ENCODE measurements around the gene LGR6. TPM values are rescaled to one million over a fixed set of nuclear protein-coding genes. Genes with fewer than 3 reads are reported as not detected.

LGR6 gene
- total RNA-seq, 1 experiment from 2014 or later = 1.0 TPM

- H2AFZ ChIP-seq (ENCODE audit: low read length) = no peak overlapping the region
- no peak overlapping the region for H4K8ac ChIP-seq (replicated peaks; ENCODE audit: insufficient read length, low read depth, low read length)
- no peak overlapping the region for H3K27ac ChIP-seq (ENCODE audit: insufficient read length, low read depth, low read length)
- H3K4me3 Mint-ChIP-seq = no peak overlapping the region
- H4K91ac ChIP-seq (ENCODE audit: insufficient read length, low read depth, low read length) = no peak overlapping the region
- H3K4ac ChIP-seq (ENCODE audit: low read depth, low read length) = no peak overlapping the region
- H3K9me3 ChIP-seq (ENCODE audit: control insufficient read depth, low read depth, low read length) = no peaks in the 10 kb centered on the region
- H3K23me2 ChIP-seq (ENCODE audit: insufficient read length, low read depth, low read length, poor library complexity, severe bottlenecking) = no peaks in the 10 kb centered on the region
- no peaks in the 10 kb centered on the region; a peak in 1 of 5 replicates for H3K9me3 Mint-ChIP-seq
- H3K27ac Mint-ChIP-seq = peak overlapping the region in 2 of 3 experiments; percentile 20 to 75; a peak in 2 of 7 replicates
- H3K14ac ChIP-seq (ENCODE audit: insufficient read depth, low read length) = no peak overlapping the region; the same call in 1 of the 2 replicates
- no peak overlapping the region for H2BK5ac ChIP-seq (ENCODE audit: insufficient read length, low read length)
- H3K18ac ChIP-seq (ENCODE audit: insufficient read length, low read depth, low read length) = no peak overlapping the region
- no peak overlapping the region for H3T11ph ChIP-seq (ENCODE audit: low read length)
- H4K20me1 ChIP-seq (ENCODE audit: control insufficient read depth, insufficient read depth, insufficient read length) = no peaks in the 10 kb centered on the region
- no peak for DNase-seq
- H3K27me3 ChIP-seq (ENCODE audit: insufficient read depth, low read length) = no peaks in the 10 kb centered on the region
- H2BK120ac ChIP-seq (ENCODE audit: low read depth, low read length, poor library complexity, severe bottlenecking) = no peak overlapping the region
- H3K27me3 Mint-ChIP-seq (ENCODE audit: low read depth) = peaks cover 8% of the 10 kb centered on the region
- H2BK15ac ChIP-seq (ENCODE audit: low read depth, low read length) = no peak overlapping the region
- no peak overlapping the region for H2BK12ac ChIP-seq (ENCODE audit: insufficient read length, low read depth, low read length)
- H3K4me1 Mint-ChIP-seq = peaks cover 12 to 18% of the 10 kb centered on the region in 2 experiments
- TF ChIP-seq CTCF (conservative IDR thresholded peaks at IDR 0.05) = no peak
- H3K4me1 ChIP-seq (ENCODE audit: insufficient read depth, low read length) = peaks cover 3% of the 10 kb centered on the region; the same call in 1 of the 2 replicates
- H2AK5ac ChIP-seq (ENCODE audit: insufficient read length, low read length) = no peak overlapping the region
- no peaks in the 10 kb centered on the region for H3K79me2 ChIP-seq (ENCODE audit: insufficient read depth, low read length)
- no peak overlapping the region for H2BK20ac ChIP-seq (ENCODE audit: low read depth, low read length, poor library complexity, severe bottlenecking)
- WGBS (ENCODE audit: extremely low coverage, insufficient read length, low lambda C conversion rate) = no CpG with 5 or more reads among the region's 8 CpGs
- no peaks in the 10 kb centered on the region for H3K36me3 Mint-ChIP-seq (ENCODE audit: insufficient read depth in 1 of 3, low read depth in 3 of 3)
- H3K56ac ChIP-seq (ENCODE audit: insufficient read length, low read depth, low read length) = no peak overlapping the region
- no peaks in the 10 kb centered on the region for H3K79me1 ChIP-seq (ENCODE audit: insufficient read depth, low read depth, low read length, poor library complexity, severe bottlenecking)
- no peak overlapping the region for H3K23ac ChIP-seq (ENCODE audit: insufficient read length, low read depth, low read length)
- no peak overlapping the region for H3K9ac ChIP-seq (ENCODE audit: extremely low read depth, insufficient read length, low read length)
- no peak overlapping the region for H3K4me2 ChIP-seq (ENCODE audit: insufficient read depth, insufficient read length, low read length)
- no peak overlapping the region for H4K5ac ChIP-seq (ENCODE audit: insufficient read length, low read depth, low read length)
Measured at GRCh38 chr1:202182040-202182877, 11.3 kb upstream of the LGR6 start.

All from H9 (cell line).